Measurements from ENCODE around the gene SNTB2. TPM values are rescaled to one million over a fixed set of nuclear protein-coding genes. Genes with fewer than 3 reads are reported as not detected.
A peak's percentile ranks its signal among the peaks of the same experiment; 100 is the strongest.
"Not testable (repeated sequence)": the region's sequence is repeated elsewhere in the genome, so short reads cannot be mapped to it uniquely, and the experiment has no call there.

The SNTB2 gene
- total and polyA plus RNA-seq, 2 donors (not counting 1 experiment from before 2014, with no cell fraction given), result 51.8 to 63.3 TPM

DNA sequence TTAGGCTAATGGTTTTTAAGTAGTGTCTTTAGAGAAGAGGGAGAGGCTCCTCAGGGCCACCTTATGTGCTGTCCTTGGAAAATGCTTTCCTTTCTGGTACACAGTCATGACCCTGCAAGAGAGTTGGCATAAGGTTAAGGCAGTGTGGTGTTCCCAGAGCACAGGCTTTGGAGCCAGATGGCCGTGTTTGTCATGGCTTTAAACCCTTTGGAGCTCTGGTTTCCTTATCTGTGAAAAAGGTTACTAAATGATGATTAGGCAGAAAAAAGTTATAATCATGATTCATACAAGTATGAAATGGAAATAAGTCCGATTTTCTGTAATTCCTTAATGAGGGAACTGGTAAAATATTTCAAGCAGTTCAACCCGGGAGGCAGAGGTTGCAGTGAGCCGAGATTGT is 41.3 kb upstream of the SNTB2 start:
- H3K4me2 ChIP-seq (ENCODE audit: extremely low read depth, insufficient read depth, low read length), result no peak overlapping the region
- H3K36me3 ChIP-seq (ENCODE audit: control insufficient read depth, insufficient read depth, low read length), result peaks cover 10% of the 10 kb centered on the region
- no peaks in the 10 kb centered on the region for H3K9me3 ChIP-seq (ENCODE audit: control insufficient read depth, insufficient read depth, low read depth, low read length)
- peak; percentile 21 to 53 for DNase-seq (ENCODE audit: low read depth in 2 of 2)
- H2AFZ ChIP-seq (ENCODE audit: low read length), result no peak overlapping the region
- no peaks in the 10 kb centered on the region for H3K27me3 ChIP-seq (ENCODE audit: control insufficient read depth, insufficient read depth, low read length)
- H4K20me1 ChIP-seq (ENCODE audit: control insufficient read depth, extremely low read depth, insufficient read depth, low read length), result no peaks in the 10 kb centered on the region
- no peaks in the 10 kb centered on the region for H3K4me1 ChIP-seq (ENCODE audit: control insufficient read depth, extremely low read depth, insufficient read depth, low read length)
- no peak overlapping the region for H3K4me3 ChIP-seq (replicated peaks in 1 of 4; ENCODE audit: control extremely low read depth in 1 of 4, insufficient read depth in 1 of 4, low read depth in 3 of 4, low read length in 4 of 4)
- no peak overlapping the region for H3K9ac ChIP-seq (ENCODE audit: insufficient read depth, low read length)
- peaks cover 4% of the 10 kb centered on the region for H3K79me2 ChIP-seq (ENCODE audit: control insufficient read depth, insufficient read depth, low read length)
- TF ChIP-seq CTCF (conservative IDR thresholded peaks at IDR 0.05 in 1 of 2, IDR thresholded peaks at IDR 0.05 in 1 of 2; ENCODE audit: low read depth in 1 of 2, low read length in 2 of 2) (no peak), EZH2 (IDR thresholded peaks at IDR 0.05; ENCODE audit: low read length, missing control alignments) (no peak)
- H3K27ac ChIP-seq (ENCODE audit: insufficient read depth, low read length), result no peak overlapping the region

- H3K79me2 ChIP-seq (ENCODE audit: control insufficient read depth, insufficient read depth, low read length); H2AFZ ChIP-seq (ENCODE audit: low read length); H3K27me3 ChIP-seq (ENCODE audit: control insufficient read depth, insufficient read depth, low read length); H3K4me1 ChIP-seq (ENCODE audit: control insufficient read depth, extremely low read depth, insufficient read depth, low read length); H3K4me3 ChIP-seq (replicated peaks in 1 of 4; ENCODE audit: control extremely low read depth in 1 of 4, insufficient read depth in 1 of 4, low read depth in 3 of 4, low read length in 4 of 4); DNase-seq (ENCODE audit: low read depth in 2 of 2); H3K27ac ChIP-seq (ENCODE audit: insufficient read depth, low read length); H3K4me2 ChIP-seq (ENCODE audit: extremely low read depth, insufficient read depth, low read length); H4K20me1 ChIP-seq (ENCODE audit: control insufficient read depth, extremely low read depth, insufficient read depth, low read length); H3K9ac ChIP-seq (ENCODE audit: insufficient read depth, low read length); H3K9me3 ChIP-seq (ENCODE audit: control insufficient read depth, insufficient read depth, low read depth, low read length): not testable (repeated sequence)
- H3K36me3 ChIP-seq (ENCODE audit: control insufficient read depth, insufficient read depth, low read length), result peaks cover 15% of the 10 kb centered on the region
These were observed 37.3 kb upstream of the SNTB2 start for GRCh38 chr16:69149621-69150020.

DNA sequence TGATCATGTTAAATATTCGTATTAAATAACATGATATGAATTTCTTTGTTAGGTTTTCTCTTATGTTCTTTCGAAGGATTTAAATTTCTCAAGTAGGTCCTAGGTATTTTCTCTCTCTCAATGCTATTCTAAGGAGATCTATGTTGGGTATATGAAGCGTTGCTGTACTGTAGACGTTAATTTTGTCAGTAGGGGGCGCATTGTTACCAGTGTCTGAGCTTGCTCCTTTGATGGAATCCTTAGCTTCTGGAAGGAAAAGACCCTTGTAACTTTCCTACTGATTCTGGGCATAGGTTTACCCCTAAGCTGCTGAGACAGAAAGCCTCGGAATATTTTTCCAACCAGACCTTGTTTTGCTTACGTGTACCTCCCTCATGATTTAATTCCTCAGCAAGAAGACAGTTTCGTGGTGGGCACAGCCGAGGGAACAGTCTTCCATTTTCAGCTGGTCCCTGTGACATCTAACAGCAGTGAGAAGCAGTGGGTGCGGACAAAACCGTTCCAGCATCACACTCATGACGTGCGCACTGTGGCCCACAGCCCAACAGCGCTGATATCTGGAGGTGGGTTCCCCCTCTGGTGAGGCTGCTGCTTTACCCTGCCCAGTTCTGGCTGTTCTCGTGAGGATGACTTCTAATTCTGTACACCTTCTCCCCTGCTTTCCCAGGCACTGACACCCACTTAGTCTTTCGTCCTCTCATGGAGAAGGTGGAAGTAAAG is 36.7 kb upstream of the SNTB2 start:
- peaks cover 4% of the 10 kb centered on the region for H3K79me2 ChIP-seq (ENCODE audit: control insufficient read depth, insufficient read depth, low read length)
- no peaks in the 10 kb centered on the region for H3K27me3 ChIP-seq (ENCODE audit: control insufficient read depth, insufficient read depth, low read length)
- H2AFZ ChIP-seq (ENCODE audit: low read length), result no peak overlapping the region
- TF ChIP-seq EZH2 (IDR thresholded peaks at IDR 0.05; ENCODE audit: low read length, missing control alignments), result no peak
- TF ChIP-seq CTCF (conservative IDR thresholded peaks at IDR 0.05 in 1 of 2, IDR thresholded peaks at IDR 0.05 in 1 of 2; ENCODE audit: low read depth in 1 of 2, low read length in 2 of 2), result peak; percentile 78 to 79
- H3K4me3 ChIP-seq (replicated peaks in 1 of 4; ENCODE audit: control extremely low read depth in 1 of 4, insufficient read depth in 1 of 4, low read depth in 3 of 4, low read length in 4 of 4), result no peak overlapping the region
- H3K27ac ChIP-seq (ENCODE audit: insufficient read depth, low read length), result no peak overlapping the region
- no peak overlapping the region for H3K4me2 ChIP-seq (ENCODE audit: extremely low read depth, insufficient read depth, low read length)
- H3K9me3 ChIP-seq (ENCODE audit: control insufficient read depth, insufficient read depth, low read depth, low read length), result no peaks in the 10 kb centered on the region
- H4K20me1 ChIP-seq (ENCODE audit: control insufficient read depth, extremely low read depth, insufficient read depth, low read length), result no peaks in the 10 kb centered on the region
- H3K36me3 ChIP-seq (ENCODE audit: control insufficient read depth, insufficient read depth, low read length), result peaks cover 15% of the 10 kb centered on the region
- no peak overlapping the region for H3K9ac ChIP-seq (ENCODE audit: insufficient read depth, low read length)
- no peaks in the 10 kb centered on the region for H3K4me1 ChIP-seq (ENCODE audit: control insufficient read depth, extremely low read depth, insufficient read depth, low read length)
- peak; percentile 58 to 87 for DNase-seq (ENCODE audit: low read depth in 2 of 2)
